GM15510 (cell line): ENCODE data around the gene DOLPP1.

Source experiments
- POLR2A ChIP-seq: IDR thresholded peaks from 3 replicates; pipeline ENCODE4 v1.6.1; 2011; ENCODE audit warnings: borderline replicate concordance; ENCODE audit not compliant: insufficient read length; ENCODE audit errors: extremely low read depth

Gene DOLPP1

GRCh38 chr9:129111528-129112151 lies 30.7 kb downstream of the DOLPP1 start:
- no peak for TF ChIP-seq POLR2A

GRCh38 chr9:129113645-129114304 lies 32.9 kb downstream of the DOLPP1 start:
- no peak for TF ChIP-seq POLR2A

GRCh38 chr9:129118799-129119198 lies 37.9 kb downstream of the DOLPP1 start:
- TF ChIP-seq POLR2A, result no peak

- no peak for TF ChIP-seq POLR2A
These were observed 40.6 kb downstream of the DOLPP1 start for GRCh38 chr9:129121483-129121882.

- no peak for TF ChIP-seq POLR2A
These were observed 41.2 kb downstream of the DOLPP1 start for GRCh38 chr9:129122133-129122532.

GRCh38 chr9:129124506-129125069 lies 43.7 kb downstream of the DOLPP1 start:
- TF ChIP-seq POLR2A, result no peak

- TF ChIP-seq POLR2A, result no peak
These were observed 44.6 kb downstream of the DOLPP1 start for GRCh38 chr9:129125478-129125877.

- TF ChIP-seq POLR2A, result no peak
These were observed 46.1 kb downstream of the DOLPP1 start for GRCh38 chr9:129126749-129127618.

- no peak for TF ChIP-seq POLR2A
These were observed 47.8 kb downstream of the DOLPP1 start for GRCh38 chr9:129128689-129129088.

GRCh38 chr9:129130791-129131190 lies 49.9 kb downstream of the DOLPP1 start:
- TF ChIP-seq POLR2A, result no peak

- TF ChIP-seq POLR2A, result no peak
These were observed 50.6 kb downstream of the DOLPP1 start for GRCh38 chr9:129131300-129132145.

- no peak for TF ChIP-seq POLR2A
These were observed 52.2 kb downstream of the DOLPP1 start for GRCh38 chr9:129133082-129133481.

GRCh38 chr9:129135476-129135875 lies 54.6 kb downstream of the DOLPP1 start:
- no peak for TF ChIP-seq POLR2A

- no peak for TF ChIP-seq POLR2A
These were observed 55.6 kb downstream of the DOLPP1 start for GRCh38 chr9:129136446-129137035.
